ENCODE measurements around the gene PGAP1. TPM values are rescaled to one million over a fixed set of nuclear protein-coding genes. Genes with fewer than 3 reads are reported as not detected.

The PGAP1 gene
- total RNA-seq, 1 experiment from 2014 or later = 7.1 TPM

- no peak overlapping the region for H3K4me3 ChIP-seq (replicated peaks in 1 of 2; ENCODE audit: low read depth in 1 of 2, low read length in 2 of 2)
- no peak for ATAC-seq
- no peak overlapping the region for H2AFZ ChIP-seq (ENCODE audit: low read depth, low read length, poor library complexity, severe bottlenecking)
- H3K4me1 ChIP-seq (ENCODE audit: control insufficient read depth in 1 of 2, insufficient read depth in 2 of 2, low read length in 2 of 2) = no peaks in the 10 kb centered on the region
- H3K4me2 ChIP-seq (ENCODE audit: low read length) = no peak overlapping the region
- ChIA-PET CTCF (no interaction called here), RAD21 (ENCODE audit: low non-redundant PET in 1 of 2, low total read pairs in 2 of 2, uncharacterized antibody in 2 of 2, unreplicated experiment in 2 of 2) (no interaction called here), POLR2A (no interaction called here)
- no peak for DNase-seq (ENCODE audit: low read depth, low spot score)
- H3K27ac ChIP-seq (ENCODE audit: low read depth, low read length) = no peak overlapping the region
- no TSS peak for BruUV-seq (replicated peaks)
- H3K9me2 ChIP-seq (ENCODE audit: insufficient read depth) = no peaks in the 10 kb centered on the region
- H3K36me3 ChIP-seq (ENCODE audit: control insufficient read depth in 1 of 2, insufficient read depth in 2 of 2, low read length in 2 of 2) = no peaks in the 10 kb centered on the region
- TF ChIP-seq CTCF (IDR thresholded peaks at IDR 0.05 in 2 of 3, conservative IDR thresholded peaks at IDR 0.05 in 1 of 3; ENCODE audit: borderline replicate concordance in 1 of 3, insufficient read depth in 1 of 3, low read depth in 2 of 3, low read length in 2 of 3) (no peak), ZBTB33 (IDR thresholded peaks at IDR 0.05; ENCODE audit: extremely low read depth, insufficient replicate concordance, low read length) (no peak), MAX (IDR thresholded peaks at IDR 0.05) (no peak), FOSL1 (IDR thresholded peaks at IDR 0.05; ENCODE audit: low read depth) (no peak), ELF1 (IDR thresholded peaks at IDR 0.05; ENCODE audit: borderline replicate concordance, low read depth) (no peak), SIN3A (IDR thresholded peaks at IDR 0.05; ENCODE audit: low read depth) (no peak), YY1 (IDR thresholded peaks at IDR 0.05; ENCODE audit: extremely low read depth, insufficient replicate concordance, low read depth, low read length) (no peak), JUND (IDR thresholded peaks at IDR 0.05) (no peak), SP1 (IDR thresholded peaks at IDR 0.05; ENCODE audit: low read depth) (no peak), EZH2phosphoT487 (IDR thresholded peaks at IDR 0.05; ENCODE audit: borderline replicate concordance) (no peak), TCF7L2 (IDR thresholded peaks at IDR 0.05; ENCODE audit: borderline replicate concordance, extremely low read depth, insufficient read depth, insufficient read length) (no peak)
- TF ChIP-seq, protein P1, sequence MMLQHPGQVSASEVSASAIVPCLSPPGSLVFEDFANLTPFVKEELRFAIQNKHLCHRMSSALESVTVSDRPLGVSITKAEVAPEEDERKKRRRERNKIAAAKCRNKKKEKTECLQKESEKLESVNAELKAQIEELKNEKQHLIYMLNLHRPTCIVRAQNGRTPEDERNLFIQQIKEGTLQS (IDR thresholded peaks at IDR 0.05) = no peak
- no peaks in the 10 kb centered on the region for H3K79me2 ChIP-seq (ENCODE audit: insufficient read depth, low read length)
- intact Hi-C loops (cut with micrococcal nuclease) = no loop called here
- no peaks in the 10 kb centered on the region for H3K9me3 ChIP-seq (ENCODE audit: control insufficient read depth in 1 of 2, insufficient read depth in 1 of 2, low read depth in 1 of 2, low read length in 2 of 2)
- no peak overlapping the region for H3K9ac ChIP-seq (ENCODE audit: low read length)
- H3K27me3 ChIP-seq (ENCODE audit: insufficient read depth, low read length) = no peaks in the 10 kb centered on the region
- H4K20me1 ChIP-seq (ENCODE audit: insufficient read depth) = no peaks in the 10 kb centered on the region
These were observed 15.0 kb upstream of the PGAP1 start for GRCh38 chr2:196941398-196942078.
